ENCODE measurements around the gene FAM120AOS. TPM values are rescaled to one million over a fixed set of nuclear protein-coding genes. Genes with fewer than 3 reads are reported as not detected.

FAM120AOS gene
- polyA plus RNA-seq, 1 of the 3 experiments (the other 2 are of a cell fraction), result 30.1 TPM

- Histone ChIP-seq H3K4me1 (ENCODE audit: control insufficient read depth in 1 of 2, insufficient read depth in 2 of 2, low read depth in 1 of 2, low read length in 1 of 2) (peaks cover 3 to 5% of the 10 kb centered on the region in 2 experiments; a peak in 3 of 4 replicates), H3K9ac (no peak overlapping the region), H3F3A (replicated peaks; ENCODE audit: insufficient read depth) (peaks cover 6% of the 10 kb centered on the region), H4K20me1 (ENCODE audit: insufficient read depth) (no peaks in the 10 kb centered on the region), H3K4me3 (ENCODE audit: low read depth in 2 of 2, low read length in 1 of 2) (no peak overlapping the region), H3K27me3 (ENCODE audit: insufficient read depth) (no peaks in the 10 kb centered on the region), H3K9me2 (no peaks in the 10 kb centered on the region), H3K79me2 (ENCODE audit: insufficient read depth) (peaks cover 24% of the 10 kb centered on the region), H3K9me3 (no peaks in the 10 kb centered on the region), H3K4me2 (no peak overlapping the region), H3K36me3 (replicated peaks in 1 of 2; ENCODE audit: control insufficient read depth in 1 of 2, insufficient read depth in 2 of 2, low read length in 1 of 2) (peaks cover 27 to 39% of the 10 kb centered on the region in 2 experiments), H2AFZ (ENCODE audit: low read depth) (no peak overlapping the region), H3K27ac (ENCODE audit: low read depth in 2 of 2, low read length in 1 of 2) (no peak overlapping the region)
- ChIA-PET POLR2A (no interaction called here), CTCF (interaction anchor here (0.8 to 2.0 kb wide), 2 partner anchors 144 to 292 kb away, joined by 3 to 5 read pairs; no protein-coding TSS in a partner anchor)
- TF ChIP-seq CHD2 (IDR thresholded peaks at IDR 0.05; ENCODE audit: low read length, partially characterized antibody), result no peak
- DNase-seq, result no peak
- 94% methylated on average over 3 of the region's 3 CpGs for WGBS (ENCODE audit: low lambda C conversion rate)
These were observed 7.3 kb downstream of the FAM120AOS start for GRCh38 chr9:93446073-93446472.

- Histone ChIP-seq H2AFZ (ENCODE audit: low read depth) (no peak overlapping the region), H3K79me2 (ENCODE audit: insufficient read depth) (no peaks in the 10 kb centered on the region), H3K4me3 (ENCODE audit: low read depth in 2 of 2, low read length in 1 of 2) (no peak overlapping the region), H3K27me3 (ENCODE audit: insufficient read depth) (no peaks in the 10 kb centered on the region), H3K9me2 (no peaks in the 10 kb centered on the region), H3K4me1 (ENCODE audit: control insufficient read depth in 1 of 2, insufficient read depth in 2 of 2, low read depth in 1 of 2, low read length in 1 of 2) (no peaks in the 10 kb centered on the region), H3K27ac (ENCODE audit: low read depth in 2 of 2, low read length in 1 of 2) (no peak overlapping the region), H3F3A (replicated peaks; ENCODE audit: insufficient read depth) (no peaks in the 10 kb centered on the region), H3K4me2 (no peak overlapping the region), H4K20me1 (ENCODE audit: insufficient read depth) (no peaks in the 10 kb centered on the region), H3K36me3 (replicated peaks in 1 of 2; ENCODE audit: control insufficient read depth in 1 of 2, insufficient read depth in 2 of 2, low read length in 1 of 2) (peaks cover 4% of the 10 kb centered on the region in 2 experiments), H3K9ac (no peak overlapping the region), H3K9me3 (no peaks in the 10 kb centered on the region)
- ChIA-PET POLR2A (no interaction called here), CTCF (no interaction called here)
- DNase-seq, result no peak
- TF ChIP-seq POLR2AphosphoS5 (IDR thresholded peaks at IDR 0.05; ENCODE audit: low read depth, low read length) (no peak), USF2 (IDR thresholded peaks at IDR 0.05; ENCODE audit: borderline replicate concordance, low read depth, low read length) (no peak), YY1 (IDR thresholded peaks at IDR 0.05; ENCODE audit: low read depth) (no peak), SMC3 (IDR thresholded peaks at IDR 0.05; ENCODE audit: low read depth, low read length) (no peak), RAD21 (IDR thresholded peaks at IDR 0.05; ENCODE audit: low read length) (no peak), JUND (IDR thresholded peaks at IDR 0.05) (no peak), TCF12 (IDR thresholded peaks at IDR 0.05) (no peak), TEAD4 (IDR thresholded peaks at IDR 0.05; ENCODE audit: borderline replicate concordance, insufficient read depth) (no peak), PBX3 (IDR thresholded peaks at IDR 0.05) (no peak), RXRA (IDR thresholded peaks at IDR 0.05; ENCODE audit: borderline replicate concordance, low read depth) (no peak), MEF2A (IDR thresholded peaks at IDR 0.05; ENCODE audit: borderline replicate concordance, low read depth) (no peak), USF1 (IDR thresholded peaks at IDR 0.05; ENCODE audit: borderline replicate concordance, low read depth) (no peak), GATA2 (CRISPR knock-in tag; IDR thresholded peaks at IDR 0.05) (no peak), NFIC (IDR thresholded peaks at IDR 0.05; ENCODE audit: borderline replicate concordance) (no peak), SIN3A (IDR thresholded peaks at IDR 0.05; ENCODE audit: borderline replicate concordance, low read depth, low read length) (no peak), IRF3 (IDR thresholded peaks at IDR 0.05; ENCODE audit: low read depth, low read length) (no peak), MAX (IDR thresholded peaks at IDR 0.05; ENCODE audit: low read depth) (no peak), REST (IDR thresholded peaks at IDR 0.05; ENCODE audit: low read depth, low read length) (no peak), TAF1 (IDR thresholded peaks at IDR 0.05; ENCODE audit: borderline replicate concordance, low read depth, low read length) (no peak), NRF1 (IDR thresholded peaks at IDR 0.05; ENCODE audit: low read depth, low read length) (no peak)
- WGBS (ENCODE audit: low lambda C conversion rate), result 88% methylated on average over 8 of the region's 8 CpGs
These were observed 12.3 kb downstream of the FAM120AOS start for GRCh38 chr9:93440896-93441580.
